Measurements from ENCODE around the gene AFDN.

AFDN gene

DNA sequence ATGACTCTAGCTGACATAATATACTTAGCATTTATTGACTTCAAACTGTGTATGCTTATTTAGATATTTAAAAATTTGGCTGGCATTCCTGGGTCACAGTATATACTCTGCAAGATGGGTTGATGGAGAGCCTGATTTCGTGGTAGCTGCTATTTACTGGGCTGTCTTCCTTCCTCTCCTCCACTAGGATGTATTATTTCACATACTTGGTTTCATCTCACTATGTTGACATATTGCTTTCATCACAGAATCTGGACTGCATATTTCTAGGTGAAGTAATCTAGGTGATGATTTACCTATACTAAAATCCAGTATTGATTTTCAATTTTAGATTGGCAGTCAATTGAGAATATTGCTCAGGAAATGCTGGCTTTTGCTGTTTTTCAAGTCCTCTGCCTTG, 15.7 kb downstream of the AFDN start:
- no peak for DNase-seq

DNA sequence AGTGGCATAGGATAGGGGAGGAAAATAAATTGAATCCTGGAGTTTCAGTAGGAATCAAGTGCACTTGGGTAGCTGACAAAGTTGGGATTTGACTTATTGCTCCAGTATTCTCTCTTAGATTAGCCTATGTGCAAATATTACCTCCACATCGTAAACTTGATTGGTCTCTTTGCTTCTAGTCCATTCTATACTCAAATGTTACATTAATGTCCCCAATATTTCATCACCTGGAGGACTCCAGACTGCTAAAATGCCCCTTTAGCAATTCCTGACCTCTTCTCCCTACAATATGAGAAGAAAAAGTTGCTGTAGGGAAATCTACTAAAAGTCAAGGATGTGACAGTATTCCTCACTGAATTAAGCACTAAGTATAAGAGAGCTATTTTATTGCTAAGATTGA, 16.3 kb downstream of the AFDN start:
- DNase-seq = no peak

DNA sequence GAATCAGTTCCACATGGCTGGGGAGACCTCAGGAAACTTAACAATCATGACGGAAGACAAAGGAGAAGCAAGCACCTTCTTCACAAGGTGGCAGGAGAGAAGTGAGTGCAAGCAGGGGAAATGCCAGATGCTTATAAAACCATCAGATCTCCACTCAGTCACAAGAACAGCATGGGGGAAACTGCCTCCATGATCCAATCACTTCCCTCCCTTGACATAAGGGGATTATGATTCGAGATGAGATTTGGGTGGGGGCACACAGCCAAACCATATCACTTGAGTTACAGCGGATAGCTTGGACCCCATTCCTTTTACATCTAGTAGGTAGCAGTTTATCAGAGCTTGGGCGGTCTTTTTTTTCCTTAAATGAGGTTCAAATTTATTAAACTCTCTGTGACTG, 19.1 kb downstream of the AFDN start:
- DNase-seq = no peak

DNA sequence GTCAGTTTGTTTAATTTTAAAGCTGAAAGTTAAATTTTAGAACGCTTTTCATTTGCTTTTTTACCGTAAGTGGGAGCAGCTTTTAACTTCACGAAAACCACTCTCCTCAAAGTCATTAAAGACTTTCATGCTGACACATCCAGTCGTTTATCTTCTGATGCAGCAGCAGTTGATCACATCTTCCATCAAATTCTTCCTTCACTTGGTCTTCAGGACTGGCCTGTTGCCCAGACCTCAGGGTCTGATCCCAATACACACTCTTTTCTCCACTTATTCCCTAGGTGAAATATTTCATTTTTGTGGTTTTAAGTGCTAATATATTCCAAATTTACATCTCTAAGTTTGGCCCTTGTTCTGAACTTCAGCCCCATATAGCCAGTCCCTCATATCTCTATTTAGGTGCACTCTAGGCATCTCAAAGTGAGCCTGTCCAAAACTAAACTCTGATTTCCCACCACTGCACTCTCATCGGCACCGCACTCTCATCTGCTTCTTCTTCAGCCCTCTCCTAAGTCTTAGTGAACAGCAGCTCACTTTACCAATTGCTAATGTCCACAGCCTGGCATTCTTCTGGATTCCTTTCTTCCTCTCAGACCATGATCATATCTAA, 20.4 kb downstream of the AFDN start:
- no peak for DNase-seq

DNA sequence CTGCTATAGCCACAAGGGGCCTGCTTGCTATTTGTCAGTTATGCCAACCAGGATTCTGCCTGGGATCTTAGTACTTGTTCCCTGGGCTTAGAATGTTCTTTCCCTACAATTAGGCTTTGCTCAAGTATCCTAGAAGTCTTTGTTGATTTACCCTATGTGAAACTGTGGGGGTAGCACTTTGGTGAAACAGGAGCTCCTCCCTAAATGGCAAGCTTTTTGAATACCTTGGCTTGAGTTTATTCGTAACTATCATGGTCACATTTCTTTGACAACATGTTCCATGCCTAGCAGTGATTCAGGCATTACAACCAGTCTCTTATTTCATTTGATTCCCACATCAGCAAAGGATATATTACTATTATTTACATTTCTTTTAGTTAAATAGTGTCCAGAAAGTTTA, 21.2 kb downstream of the AFDN start:
- DNase-seq = no peak

- no peak for DNase-seq
Observed at GRCh38 chr6:167848783-167849182, 22.1 kb downstream of the AFDN start.

DNA sequence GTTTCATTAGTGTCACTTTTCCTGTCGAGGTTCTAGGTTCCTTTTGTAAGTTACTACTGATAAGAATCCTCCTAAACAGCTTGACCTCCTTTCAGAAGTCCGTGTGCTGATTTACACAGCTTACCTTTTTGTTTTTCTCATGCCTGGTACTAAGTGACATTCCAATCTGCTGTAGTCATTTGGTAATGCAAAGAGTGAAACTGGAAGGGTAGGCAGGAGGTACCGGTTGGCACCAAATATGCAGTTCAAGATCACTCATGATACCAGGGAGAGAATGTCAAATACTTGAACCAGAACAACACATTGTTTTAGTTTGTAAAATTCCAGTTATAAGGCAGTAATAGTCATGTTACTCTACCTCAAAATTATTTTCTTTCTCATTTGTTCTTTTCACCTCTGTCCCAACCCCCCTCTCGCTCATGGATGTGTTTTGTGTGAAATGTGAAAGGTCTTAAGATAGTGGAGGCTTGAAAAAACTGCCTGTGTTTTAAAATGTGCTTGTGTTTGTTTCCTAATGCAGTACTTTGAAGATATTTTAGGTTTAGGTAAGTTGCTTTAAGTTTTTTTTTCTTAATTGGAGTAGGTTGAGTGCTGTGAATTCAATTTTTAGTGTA, 23.2 kb downstream of the AFDN start:
- no peak for DNase-seq

GRCh38 chr6:167850782-167851181, 24.1 kb downstream of the AFDN start:
- DNase-seq = no peak

GRCh38 chr6:167851370-167851952, 24.8 kb downstream of the AFDN start:
- no peak for DNase-seq

- no peak for DNase-seq
Observed at GRCh38 chr6:167855825-167856425, 29.2 kb downstream of the AFDN start.

DNA sequence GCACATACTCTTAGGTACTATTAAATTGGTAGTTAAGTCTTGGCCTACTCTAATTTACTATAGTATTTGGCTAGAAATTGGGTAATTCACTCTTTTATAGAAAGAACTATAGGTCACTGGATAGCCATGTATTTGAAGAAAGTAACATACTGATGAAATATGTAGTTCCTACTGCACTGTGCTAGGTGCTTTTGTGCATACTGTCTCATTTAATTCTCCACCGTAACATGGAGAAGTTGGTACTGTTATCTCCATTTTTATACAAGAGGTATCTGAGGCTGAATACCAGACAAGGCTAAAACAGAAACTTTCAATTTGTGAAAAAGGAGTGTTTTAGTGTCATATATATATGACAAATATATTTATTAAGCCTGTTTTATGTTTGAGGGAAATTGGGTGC, 29.8 kb downstream of the AFDN start:
- no peak for DNase-seq

- DNase-seq = no peak
Observed at GRCh38 chr6:167856999-167857660, 30.4 kb downstream of the AFDN start.

DNA sequence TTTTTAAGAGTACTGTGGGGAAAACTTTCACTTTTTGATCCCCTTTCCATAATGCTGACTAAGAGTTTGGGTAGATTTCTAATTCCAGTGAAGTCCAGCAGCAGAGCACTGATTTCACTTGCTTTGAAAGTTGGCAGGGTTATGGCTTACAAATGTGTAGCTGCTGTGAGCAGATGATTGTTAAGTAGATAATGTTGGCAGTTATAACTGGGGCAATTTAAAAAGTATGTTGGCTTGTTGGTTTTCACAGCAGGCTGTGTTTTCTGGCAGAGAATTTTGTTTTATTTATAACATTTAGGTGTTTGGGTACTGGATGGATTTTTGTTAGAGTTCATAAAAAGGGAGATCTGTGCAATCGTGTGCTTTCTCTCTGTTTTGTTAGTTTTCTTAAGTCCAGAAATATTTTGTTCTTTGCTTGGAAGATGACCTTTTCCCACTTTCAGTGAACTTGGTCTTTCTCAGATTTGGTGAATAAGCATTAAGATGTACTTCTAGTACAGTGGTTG, 31.4 kb downstream of the AFDN start:
- DNase-seq = no peak

DNA sequence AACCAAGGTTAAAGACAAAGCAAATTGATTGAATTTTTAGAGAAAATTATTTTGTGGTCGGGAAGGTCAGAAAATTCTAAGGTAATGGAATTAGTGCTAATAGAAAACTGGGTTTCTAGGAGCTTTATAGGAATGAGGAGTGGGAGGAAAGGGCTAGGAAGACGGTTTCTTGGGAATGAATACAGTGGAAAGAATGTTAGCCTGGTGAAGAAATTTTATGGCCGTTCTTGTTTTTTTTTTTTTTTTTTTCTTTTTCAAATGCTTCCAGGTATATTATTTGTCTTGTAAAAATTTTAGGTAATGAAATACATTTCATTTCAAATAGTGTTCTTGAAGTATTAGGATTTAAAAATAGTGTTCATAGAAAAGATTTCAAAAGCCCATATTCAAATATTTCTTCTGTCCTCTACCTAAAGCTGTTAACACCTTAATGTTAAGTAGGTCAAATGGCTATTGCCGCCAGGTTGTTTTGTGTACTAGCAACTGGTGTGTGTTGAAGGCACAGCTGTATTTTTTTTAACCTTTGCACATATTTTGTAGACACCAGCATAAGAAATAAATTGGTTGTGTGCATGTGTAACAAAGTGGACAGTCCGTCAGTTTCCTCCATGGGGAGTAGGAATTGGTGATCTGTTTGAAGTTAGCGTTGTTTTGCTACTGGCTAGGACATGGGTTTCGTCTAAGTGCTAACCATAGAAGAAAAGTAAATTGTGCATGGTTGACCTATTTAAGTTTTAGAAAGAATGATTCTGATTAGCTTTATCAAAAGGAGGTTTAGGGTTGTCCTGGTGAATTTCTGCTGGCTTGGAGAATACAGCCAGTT, 32.3 kb downstream of the AFDN start:
- no peak for DNase-seq

- DNase-seq = no peak
Observed at GRCh38 chr6:167860550-167861226, 34.0 kb downstream of the AFDN start.

GRCh38 chr6:167861424-167861823, 34.7 kb downstream of the AFDN start:
- no peak for DNase-seq

DNA sequence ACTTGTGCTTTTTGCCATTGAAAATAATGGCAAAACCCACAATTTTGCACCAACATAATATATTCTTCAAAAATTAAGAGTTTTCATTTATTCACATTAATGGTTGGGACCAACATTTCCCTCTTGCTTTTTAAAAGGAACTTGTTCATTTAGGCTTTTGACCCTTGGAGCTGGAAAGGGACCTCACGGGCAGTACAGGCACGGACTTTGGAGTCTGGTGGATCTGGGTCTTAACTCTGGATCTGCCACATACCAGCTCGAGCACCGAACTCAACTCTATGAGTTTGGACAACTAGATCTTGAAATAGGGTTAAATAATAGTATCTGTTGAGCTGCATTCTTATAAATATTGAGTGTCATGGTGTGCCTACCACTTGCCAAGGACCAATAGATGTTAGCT, 37.2 kb downstream of the AFDN start:
- no peak for DNase-seq

DNA sequence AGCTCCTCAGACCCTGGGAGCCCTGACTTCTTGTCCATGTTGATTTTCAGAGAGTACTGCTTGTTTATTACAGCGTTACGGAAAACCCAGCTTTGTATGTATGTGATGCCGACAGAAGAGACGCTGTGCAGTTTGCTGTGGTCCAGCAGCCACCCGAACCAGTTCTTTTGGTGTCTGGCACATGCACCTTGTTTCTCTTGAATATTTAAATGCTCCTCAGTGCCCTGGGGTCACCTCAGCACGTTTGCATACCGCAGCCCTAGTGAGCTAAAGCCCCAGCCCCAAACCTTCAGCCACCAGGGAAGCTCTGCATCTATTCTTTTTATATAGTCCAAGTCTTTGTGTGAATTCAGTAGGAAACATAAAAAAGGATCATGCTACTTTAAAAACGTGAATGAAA, 39.9 kb downstream of the AFDN start:
- no peak for DNase-seq

GRCh38 chr6:167870321-167870720, 43.6 kb downstream of the AFDN start:
- DNase-seq = no peak

GRCh38 chr6:167872538-167873210, 46.0 kb downstream of the AFDN start:
- no peak for DNase-seq

GRCh38 chr6:167877994-167878779, 51.5 kb downstream of the AFDN start:
- DNase-seq = no peak
